Upper lobe of left lung (tissue), 4 donors: ENCODE results near the gene RRP7A.
"Not testable (repeated sequence)": the region's sequence is repeated elsewhere in the genome, so short reads cannot be mapped to it uniquely, and the experiment has no call there.

Experiments
- EP300 ChIP-seq, 4 donors: sonication (generic); formaldehyde crosslinking; IDR thresholded peaks; one replicate each; pipeline ENCODE4 v1.5.1; 2017; ENCODE audit warnings: antibody characterized with exemption in 4 of 4, control low read depth in 2 of 4
- POLR2A ChIP-seq, 4 donors: fragments of 450-650 bp; IDR thresholded peaks; one replicate each; pipeline ENCODE4 v1.5.1; 2016 to 2017; ENCODE audit warnings: antibody characterized with exemption in 4 of 4, mild to moderate bottlenecking in 2 of 4
- POLR2AphosphoS5 ChIP-seq, 2 donors: sonication (generic); formaldehyde crosslinking; IDR thresholded peaks; one replicate each; pipeline ENCODE4 v1.5.1; 2017; ENCODE audit warnings: antibody characterized with exemption in 2 of 2
- TF ChIP-seq, protein P1 (sequence below), 6 experiments: fragments of 450-650 bp in 4 of 6; fragments of 200-600 bp in 2 of 6; sonication (generic) in 2 of 6; IDR thresholded peaks; one replicate each; pipeline ENCODE4 v1.5.1; 2016 to 2019; ENCODE audit warnings: antibody characterized with exemption in 6 of 6

DNA sequence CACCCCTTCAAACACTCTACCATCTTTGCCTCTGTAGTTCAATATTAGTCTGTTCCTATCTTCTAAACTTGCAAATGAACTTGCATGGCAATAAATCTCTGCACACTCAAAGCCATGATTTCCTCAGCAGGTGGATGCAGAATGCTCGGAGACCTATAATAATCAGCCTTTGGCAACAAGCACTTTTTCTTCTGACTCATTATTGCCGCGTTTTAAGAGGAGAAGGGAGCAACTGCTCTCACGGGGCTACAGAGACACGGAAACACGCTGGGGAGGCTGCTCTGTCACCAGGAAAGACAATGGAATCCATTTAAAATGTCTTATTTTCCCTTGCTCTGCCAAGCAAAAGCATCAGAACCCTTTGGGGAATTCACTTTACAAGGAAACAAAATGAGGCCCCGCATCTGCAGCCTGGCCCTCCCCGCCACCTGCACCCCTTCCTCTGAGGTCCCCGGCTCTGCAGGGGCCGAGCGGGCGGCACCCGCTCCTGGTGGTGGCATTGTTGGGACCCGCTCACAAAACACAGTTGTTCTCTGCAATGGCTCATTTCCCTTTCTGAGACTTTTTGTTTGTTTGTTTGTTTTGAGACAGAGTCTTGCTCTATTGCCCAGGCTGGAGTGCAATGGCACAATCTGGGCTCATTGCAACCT, 15.6 kb upstream of the RRP7A start:
- TF ChIP-seq, protein P1, sequence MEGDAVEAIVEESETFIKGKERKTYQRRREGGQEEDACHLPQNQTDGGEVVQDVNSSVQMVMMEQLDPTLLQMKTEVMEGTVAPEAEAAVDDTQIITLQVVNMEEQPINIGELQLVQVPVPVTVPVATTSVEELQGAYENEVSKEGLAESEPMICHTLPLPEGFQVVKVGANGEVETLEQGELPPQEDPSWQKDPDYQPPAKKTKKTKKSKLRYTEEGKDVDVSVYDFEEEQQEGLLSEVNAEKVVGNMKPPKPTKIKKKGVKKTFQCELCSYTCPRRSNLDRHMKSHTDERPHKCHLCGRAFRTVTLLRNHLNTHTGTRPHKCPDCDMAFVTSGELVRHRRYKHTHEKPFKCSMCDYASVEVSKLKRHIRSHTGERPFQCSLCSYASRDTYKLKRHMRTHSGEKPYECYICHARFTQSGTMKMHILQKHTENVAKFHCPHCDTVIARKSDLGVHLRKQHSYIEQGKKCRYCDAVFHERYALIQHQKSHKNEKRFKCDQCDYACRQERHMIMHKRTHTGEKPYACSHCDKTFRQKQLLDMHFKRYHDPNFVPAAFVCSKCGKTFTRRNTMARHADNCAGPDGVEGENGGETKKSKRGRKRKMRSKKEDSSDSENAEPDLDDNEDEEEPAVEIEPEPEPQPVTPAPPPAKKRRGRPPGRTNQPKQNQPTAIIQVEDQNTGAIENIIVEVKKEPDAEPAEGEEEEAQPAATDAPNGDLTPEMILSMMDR (IDR thresholded peaks at IDR 0.05) = not testable (repeated sequence)
- TF ChIP-seq POLR2AphosphoS5, EP300, POLR2A (IDR thresholded peaks at IDR 0.05): not testable (repeated sequence)
